DND-41 (cell line): ENCODE results near the gene NCAPD2.

ENCODE experiments used
- ATAC-seq: fragments of 200-7000 bp; cut with Tn5 transposase; 3 replicates; pipeline ENCODE4 v1.9.1; 2021; ENCODE audit warnings: low read depth; ENCODE audit not compliant: insufficient read depth
- DNase-seq: peaks from one replicate; pipeline ENCODE4 v3.0.0-alpha.2; 2020
- H2AFZ ChIP-seq: 2 replicates; pipeline ENCODE4 v1.6.0; 2012; ENCODE audit warnings: low read depth, low read length
- H3K27ac ChIP-seq: 2 replicates; pipeline ENCODE4 v1.5.1; 2012; ENCODE audit warnings: low read length, inconsistent platforms
- H3K27me3 ChIP-seq: fragments of 200-600 bp; sonication (generic); 2 replicates; pipeline ENCODE4 v1.6.0; 2012; ENCODE audit warnings: low read length, mild to moderate bottlenecking, inconsistent platforms; ENCODE audit not compliant: insufficient read depth, poor library complexity
- H3K36me3 ChIP-seq: 2 replicates; pipeline ENCODE4 v1.5.1; 2012; ENCODE audit warnings: low read length, inconsistent platforms; ENCODE audit not compliant: insufficient read depth
- H3K4me1 ChIP-seq: 2 replicates; pipeline ENCODE4 v1.5.1; 2012; ENCODE audit warnings: mild to moderate bottlenecking, low read length; ENCODE audit not compliant: insufficient read depth
- H3K4me2 ChIP-seq: 2 replicates; pipeline ENCODE4 v1.6.0; 2012; ENCODE audit warnings: mild to moderate bottlenecking, moderate library complexity, low read length, inconsistent platforms; ENCODE audit not compliant: insufficient read depth
- H3K4me3 ChIP-seq, 2 experiments: fragments of 200-600 bp in 1 of 2; shearing (Covaris generic) in 1 of 2; 2 replicates each; pipeline ENCODE4 v1.5.1; 2012 to 2016; ENCODE audit warnings: inconsistent platforms in 2 of 2, low read length in 2 of 2, mild to moderate bottlenecking in 2 of 2, low read depth in 1 of 2, moderate library complexity in 1 of 2
- H3K79me2 ChIP-seq: 2 replicates; pipeline ENCODE4 v1.6.0; 2012; ENCODE audit warnings: low read length, inconsistent platforms; ENCODE audit not compliant: insufficient read depth
- H3K9ac ChIP-seq: 2 replicates; pipeline ENCODE4 v1.6.0; 2012; ENCODE audit warnings: low read depth, mild to moderate bottlenecking, inconsistent platforms, low read length, moderate library complexity
- H3K9me3 ChIP-seq: 2 replicates; pipeline ENCODE4 v1.5.1; 2012; ENCODE audit warnings: low read length, moderate library complexity, mild to moderate bottlenecking, inconsistent platforms; ENCODE audit not compliant: insufficient read depth, severe bottlenecking
- H4K20me1 ChIP-seq: 2 replicates; pipeline ENCODE4 v1.6.0; 2012; ENCODE audit warnings: low read length; ENCODE audit not compliant: insufficient read depth
- EZH2 ChIP-seq: IDR thresholded peaks from 3 replicates; pipeline ENCODE4 v1.6.1; 2012; ENCODE audit warnings: borderline replicate concordance, low read depth, mild to moderate bottlenecking, moderate library complexity, low read length, inconsistent platforms; ENCODE audit not compliant: severe bottlenecking
- TF ChIP-seq, protein P1 (sequence below): IDR thresholded peaks from 2 replicates; pipeline ENCODE4 v1.5.1; 2012; ENCODE audit warnings: borderline replicate concordance, low read length, moderate library complexity, mild to moderate bottlenecking; ENCODE audit not compliant: poor library complexity, severe bottlenecking; ENCODE audit errors: extremely low read depth

Gene NCAPD2

DNA sequence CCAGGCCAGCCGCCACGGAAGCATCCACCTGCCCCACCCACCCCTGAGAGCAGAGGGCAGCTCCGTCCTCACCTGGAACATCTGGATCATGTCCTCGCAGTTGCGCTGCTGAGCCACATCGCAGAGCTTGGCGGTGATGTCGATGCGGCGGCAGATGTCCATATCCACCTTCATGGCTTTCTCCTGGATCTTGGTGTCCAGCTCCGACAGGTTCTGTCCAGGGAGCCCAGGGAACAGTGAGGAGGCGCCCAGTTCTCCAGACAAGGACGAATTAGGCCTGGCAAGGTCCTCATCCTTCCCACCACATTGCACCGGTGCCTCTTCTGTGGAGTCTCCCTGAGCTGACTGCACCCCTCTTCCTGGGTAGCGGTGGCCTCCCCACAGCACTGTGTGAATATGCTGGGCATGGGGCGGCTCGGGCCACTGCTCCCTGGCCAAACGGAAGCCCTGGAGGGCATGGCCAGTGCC, 55.8 kb downstream of the NCAPD2 start:
- Histone ChIP-seq H3K9me3 (no peaks in the 10 kb centered on the region), H3K9ac (no peak overlapping the region), H3K27ac (no peak overlapping the region), H3K36me3 (peaks cover 81% of the 10 kb centered on the region), H3K4me3 (no peak overlapping the region), H3K27me3 (no peaks in the 10 kb centered on the region), H4K20me1 (peaks cover 54% of the 10 kb centered on the region), H3K79me2 (peaks cover 49% of the 10 kb centered on the region), H2AFZ (no peak overlapping the region), H3K4me1 (peaks cover 27% of the 10 kb centered on the region), H3K4me2 (no peak overlapping the region)
- no peak for DNase-seq
- no peak for ATAC-seq
- no peak for TF ChIP-seq EZH2
- TF ChIP-seq, protein P1, sequence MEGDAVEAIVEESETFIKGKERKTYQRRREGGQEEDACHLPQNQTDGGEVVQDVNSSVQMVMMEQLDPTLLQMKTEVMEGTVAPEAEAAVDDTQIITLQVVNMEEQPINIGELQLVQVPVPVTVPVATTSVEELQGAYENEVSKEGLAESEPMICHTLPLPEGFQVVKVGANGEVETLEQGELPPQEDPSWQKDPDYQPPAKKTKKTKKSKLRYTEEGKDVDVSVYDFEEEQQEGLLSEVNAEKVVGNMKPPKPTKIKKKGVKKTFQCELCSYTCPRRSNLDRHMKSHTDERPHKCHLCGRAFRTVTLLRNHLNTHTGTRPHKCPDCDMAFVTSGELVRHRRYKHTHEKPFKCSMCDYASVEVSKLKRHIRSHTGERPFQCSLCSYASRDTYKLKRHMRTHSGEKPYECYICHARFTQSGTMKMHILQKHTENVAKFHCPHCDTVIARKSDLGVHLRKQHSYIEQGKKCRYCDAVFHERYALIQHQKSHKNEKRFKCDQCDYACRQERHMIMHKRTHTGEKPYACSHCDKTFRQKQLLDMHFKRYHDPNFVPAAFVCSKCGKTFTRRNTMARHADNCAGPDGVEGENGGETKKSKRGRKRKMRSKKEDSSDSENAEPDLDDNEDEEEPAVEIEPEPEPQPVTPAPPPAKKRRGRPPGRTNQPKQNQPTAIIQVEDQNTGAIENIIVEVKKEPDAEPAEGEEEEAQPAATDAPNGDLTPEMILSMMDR, result no peak

DNA sequence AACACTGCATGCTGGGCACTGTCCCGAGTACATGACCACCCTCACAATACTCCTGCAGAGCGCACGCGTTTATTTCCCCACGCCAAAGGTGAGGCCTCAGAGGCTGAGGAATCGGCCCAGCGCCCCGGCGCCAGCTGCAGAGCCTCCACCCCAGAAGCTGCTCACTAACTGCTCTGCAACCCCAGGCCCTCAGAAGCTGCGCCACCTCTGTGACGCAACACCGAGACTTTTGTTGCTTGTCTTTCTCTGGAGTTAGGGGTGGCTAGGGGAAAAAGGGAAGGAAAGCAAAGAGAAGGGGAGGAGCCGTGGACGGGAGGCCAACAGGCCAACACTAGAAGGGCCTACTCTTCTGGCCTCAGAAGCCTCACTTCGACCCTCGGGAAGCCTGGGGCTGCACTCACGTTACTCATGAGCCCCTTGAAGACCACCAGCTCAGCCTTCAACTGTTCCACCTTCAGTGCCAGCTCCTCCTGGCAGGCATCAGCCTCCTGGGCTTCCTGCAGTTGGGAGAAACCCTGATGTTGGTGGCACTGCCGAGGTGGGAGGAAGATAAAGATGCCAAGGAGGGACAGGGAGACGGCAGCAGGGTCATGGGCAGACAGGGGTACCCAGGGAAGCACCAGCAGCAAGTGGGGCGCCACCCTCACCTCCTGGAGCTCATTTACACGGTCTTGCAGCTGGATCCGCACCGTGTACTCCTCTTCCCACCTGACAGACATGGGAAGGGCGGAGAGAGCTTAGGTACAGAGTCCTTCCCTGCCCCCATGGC, 56.6 kb downstream of the NCAPD2 start:
- no peak overlapping the region for H2AFZ ChIP-seq
- TF ChIP-seq, protein P1, result no peak
- TF ChIP-seq EZH2, result no peak
- H3K4me2 ChIP-seq, result no peak overlapping the region
- peaks cover 57% of the 10 kb centered on the region for H3K79me2 ChIP-seq
- H4K20me1 ChIP-seq, result peaks cover 60% of the 10 kb centered on the region
- no peak overlapping the region for H3K27ac ChIP-seq
- H3K9me3 ChIP-seq, result no peaks in the 10 kb centered on the region
- peaks cover 84% of the 10 kb centered on the region for H3K36me3 ChIP-seq
- H3K27me3 ChIP-seq, result no peaks in the 10 kb centered on the region
- DNase-seq, result no peak
- H3K4me1 ChIP-seq, result peaks cover 32% of the 10 kb centered on the region
- H3K9ac ChIP-seq, result no peak overlapping the region
- no peak overlapping the region for H3K4me3 ChIP-seq
- no peak for ATAC-seq

DNA sequence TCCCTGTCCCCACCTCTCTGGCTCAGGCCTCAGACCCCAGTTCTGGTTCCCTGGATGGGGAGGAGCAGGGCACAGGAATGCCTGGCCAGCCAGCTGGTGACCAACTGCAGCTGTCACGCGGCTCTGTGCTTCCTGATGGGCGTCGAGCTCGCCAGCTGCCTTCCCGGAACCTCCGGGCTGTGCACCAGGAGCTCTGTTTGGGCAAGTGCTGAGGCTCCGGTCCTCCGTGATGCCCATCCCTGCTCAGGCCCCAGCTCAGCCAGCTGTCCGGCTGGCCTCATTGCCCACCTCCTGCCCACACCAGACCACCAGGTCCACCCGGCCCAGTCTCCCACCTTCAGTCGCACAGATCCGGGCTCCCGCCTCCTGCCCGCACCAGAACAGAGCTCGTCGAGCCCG, 57.2 kb downstream of the NCAPD2 start:
- peaks cover 33% of the 10 kb centered on the region for H3K4me1 ChIP-seq
- no peaks in the 10 kb centered on the region for H3K27me3 ChIP-seq
- ATAC-seq (no peak), DNase-seq (no peak)
- H3K4me2 ChIP-seq, result no peak overlapping the region
- H4K20me1 ChIP-seq, result peaks cover 59% of the 10 kb centered on the region
- no peak overlapping the region for H3K27ac ChIP-seq
- H3K9ac ChIP-seq, result no peak overlapping the region
- peaks cover 78% of the 10 kb centered on the region for H3K36me3 ChIP-seq
- no peak overlapping the region for H2AFZ ChIP-seq
- H3K79me2 ChIP-seq, result peaks cover 61% of the 10 kb centered on the region
- H3K4me3 ChIP-seq, result no peak overlapping the region
- H3K9me3 ChIP-seq, result no peaks in the 10 kb centered on the region
- TF ChIP-seq, protein P1, result no peak
- TF ChIP-seq EZH2, result no peak
